HepG2 (cell line): ENCODE results near the gene ZNF860. TPM values are rescaled to one million over a fixed set of nuclear protein-coding genes. Genes with fewer than 3 reads are reported as not detected.

Experiments
- LCORL ChIP-seq, 2 experiments: fragments of 450-650 bp in 1 of 2; sonication (generic) in 1 of 2; formaldehyde crosslinking in 1 of 2; IDR thresholded peaks; 2 replicates each; pipeline versions ENCODE4 v1.5.0 to v1.6.1; 2017 to 2020; ENCODE audit warnings: antibody characterized with exemption in 1 of 2, missing genetic modification reagents in 1 of 2
- MEIS1 ChIP-seq: sonication (generic); formaldehyde crosslinking; IDR thresholded peaks from 2 replicates; pipeline ENCODE4 v1.9.0; 2021; ENCODE audit warnings: mild to moderate bottlenecking, missing genetic modification reagents, moderate library complexity, borderline replicate concordance
- ZFP82 ChIP-seq: sonication (generic); formaldehyde crosslinking; IDR thresholded peaks from 2 replicates; pipeline ENCODE4 v1.5.1; 2020; ENCODE audit warnings: mild to moderate bottlenecking, missing genetic modification reagents, borderline replicate concordance
- ZNF121 ChIP-seq: sonication (generic); formaldehyde crosslinking; IDR thresholded peaks from 2 replicates; pipeline ENCODE4 v1.5.0; 2020; ENCODE audit warnings: mild to moderate bottlenecking, missing genetic modification reagents
- ZNF430 ChIP-seq: sonication (generic); formaldehyde crosslinking; IDR thresholded peaks from 2 replicates; pipeline ENCODE4 v1.9.0; 2021; ENCODE audit warnings: mild to moderate bottlenecking, missing genetic modification reagents
- ZNF572 ChIP-seq: sonication (generic); formaldehyde crosslinking; IDR thresholded peaks from 2 replicates; pipeline ENCODE4 v1.5.1; 2020; ENCODE audit warnings: mild to moderate bottlenecking, missing genetic modification reagents
- ZNF772 ChIP-seq: sonication (generic); formaldehyde crosslinking; IDR thresholded peaks from 2 replicates; pipeline ENCODE4 v1.5.0; 2020; ENCODE audit warnings: mild to moderate bottlenecking, missing genetic modification reagents
- polyA plus RNA-seq, 8 experiments: library from polyadenylated mRNA; depleted of rRNA in 3 of 8; stranded (reverse) in 7 of 8; unstranded in 1 of 8; fragments of >200 nt; fragmentation: Illumina TruSeq in 4 of 8; extraction: Trizol in 4 of 8; gene quantifications; 2 replicates each; pipeline versions ENCODE4 v1.2.1 to v1.2.3, GENCODE V29; 2011 to 2016; ENCODE audit warnings: low read depth in 4 of 8, missing spikeins in 1 of 8, mixed read lengths in 1 of 8; ENCODE audit not compliant: insufficient read depth in 1 of 8
- total RNA-seq, 5 experiments: library from RNA; depleted of rRNA; stranded (reverse); fragments of >200 nt; fragmentation: Illumina TruSeq; extraction: Trizol; gene quantifications; 2 replicates each; pipeline ENCODE4 v1.2.3, GENCODE V29; 2016; ENCODE audit warnings: low read depth in 1 of 5
- TF ChIP-seq, protein P1 (sequence below): sonication (generic); formaldehyde crosslinking; IDR thresholded peaks from 2 replicates; pipeline ENCODE4 v1.9.0; 2021; ENCODE audit warnings: mild to moderate bottlenecking, missing genetic modification reagents
- TF ChIP-seq, protein P2 (sequence below): sonication (generic); formaldehyde crosslinking; IDR thresholded peaks from 2 replicates; pipeline ENCODE4 v1.4.0; 2020; ENCODE audit warnings: missing genetic modification reagents
- TF ChIP-seq, protein P3 (sequence below): sonication (generic); formaldehyde crosslinking; IDR thresholded peaks from 2 replicates; pipeline ENCODE4 v1.5.1; 2020; ENCODE audit warnings: missing genetic modification reagents, mild to moderate bottlenecking, borderline replicate concordance
- TF ChIP-seq, protein P4 (sequence below): sonication (generic); formaldehyde crosslinking; IDR thresholded peaks from 2 replicates; pipeline ENCODE4 v1.4.0; 2020; ENCODE audit warnings: missing genetic modification reagents
- TF ChIP-seq, protein P5 (sequence below): sonication (generic); formaldehyde crosslinking; IDR thresholded peaks from 2 replicates; pipeline ENCODE4 v1.5.0; 2020; ENCODE audit warnings: missing genetic modification reagents

ZNF860 gene
- total and polyA plus RNA-seq, 2 of the 13 experiments (the other 11 are each of a cell fraction or from before 2014, with no cell fraction given): 0.55 to 0.73 TPM

DNA sequence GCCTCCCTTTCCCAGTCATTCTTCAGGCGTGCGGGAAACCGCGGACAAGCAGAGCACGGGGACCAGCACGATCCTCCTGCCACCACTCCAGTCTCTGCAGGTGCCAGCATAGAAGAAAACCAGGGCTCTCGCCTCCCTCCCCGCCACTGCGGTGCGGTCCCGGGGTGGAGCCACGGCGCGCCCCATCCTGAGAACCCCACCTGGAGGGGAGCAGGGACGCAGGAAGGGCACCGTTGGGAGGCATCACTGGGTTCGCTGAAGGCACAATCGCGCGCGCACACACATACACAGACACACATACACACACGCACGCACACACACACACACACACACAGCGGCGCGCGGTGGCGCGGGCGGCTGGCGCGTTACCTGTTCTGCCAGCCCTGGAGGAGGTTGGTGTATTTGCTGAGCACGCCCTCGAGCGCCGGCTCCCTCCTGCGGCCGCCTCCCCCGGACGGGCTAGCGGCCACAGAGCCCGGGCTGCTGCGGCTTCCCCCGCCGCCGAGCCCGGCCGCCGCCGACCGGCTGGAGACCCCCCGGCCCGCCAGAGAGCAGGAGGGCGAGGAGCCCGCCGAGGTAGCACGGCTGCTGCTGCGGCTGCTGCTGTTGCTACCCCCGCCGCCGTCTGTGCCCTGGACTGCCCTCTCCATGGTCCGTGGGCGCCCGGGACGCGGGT, 882 bp upstream of the ZNF860 start (continued):
- peak; percentile 44; the same call in 1 of the 2 replicates for TF ChIP-seq MEIS1 (CRISPR knock-in tag)
- TF ChIP-seq, protein P1, sequence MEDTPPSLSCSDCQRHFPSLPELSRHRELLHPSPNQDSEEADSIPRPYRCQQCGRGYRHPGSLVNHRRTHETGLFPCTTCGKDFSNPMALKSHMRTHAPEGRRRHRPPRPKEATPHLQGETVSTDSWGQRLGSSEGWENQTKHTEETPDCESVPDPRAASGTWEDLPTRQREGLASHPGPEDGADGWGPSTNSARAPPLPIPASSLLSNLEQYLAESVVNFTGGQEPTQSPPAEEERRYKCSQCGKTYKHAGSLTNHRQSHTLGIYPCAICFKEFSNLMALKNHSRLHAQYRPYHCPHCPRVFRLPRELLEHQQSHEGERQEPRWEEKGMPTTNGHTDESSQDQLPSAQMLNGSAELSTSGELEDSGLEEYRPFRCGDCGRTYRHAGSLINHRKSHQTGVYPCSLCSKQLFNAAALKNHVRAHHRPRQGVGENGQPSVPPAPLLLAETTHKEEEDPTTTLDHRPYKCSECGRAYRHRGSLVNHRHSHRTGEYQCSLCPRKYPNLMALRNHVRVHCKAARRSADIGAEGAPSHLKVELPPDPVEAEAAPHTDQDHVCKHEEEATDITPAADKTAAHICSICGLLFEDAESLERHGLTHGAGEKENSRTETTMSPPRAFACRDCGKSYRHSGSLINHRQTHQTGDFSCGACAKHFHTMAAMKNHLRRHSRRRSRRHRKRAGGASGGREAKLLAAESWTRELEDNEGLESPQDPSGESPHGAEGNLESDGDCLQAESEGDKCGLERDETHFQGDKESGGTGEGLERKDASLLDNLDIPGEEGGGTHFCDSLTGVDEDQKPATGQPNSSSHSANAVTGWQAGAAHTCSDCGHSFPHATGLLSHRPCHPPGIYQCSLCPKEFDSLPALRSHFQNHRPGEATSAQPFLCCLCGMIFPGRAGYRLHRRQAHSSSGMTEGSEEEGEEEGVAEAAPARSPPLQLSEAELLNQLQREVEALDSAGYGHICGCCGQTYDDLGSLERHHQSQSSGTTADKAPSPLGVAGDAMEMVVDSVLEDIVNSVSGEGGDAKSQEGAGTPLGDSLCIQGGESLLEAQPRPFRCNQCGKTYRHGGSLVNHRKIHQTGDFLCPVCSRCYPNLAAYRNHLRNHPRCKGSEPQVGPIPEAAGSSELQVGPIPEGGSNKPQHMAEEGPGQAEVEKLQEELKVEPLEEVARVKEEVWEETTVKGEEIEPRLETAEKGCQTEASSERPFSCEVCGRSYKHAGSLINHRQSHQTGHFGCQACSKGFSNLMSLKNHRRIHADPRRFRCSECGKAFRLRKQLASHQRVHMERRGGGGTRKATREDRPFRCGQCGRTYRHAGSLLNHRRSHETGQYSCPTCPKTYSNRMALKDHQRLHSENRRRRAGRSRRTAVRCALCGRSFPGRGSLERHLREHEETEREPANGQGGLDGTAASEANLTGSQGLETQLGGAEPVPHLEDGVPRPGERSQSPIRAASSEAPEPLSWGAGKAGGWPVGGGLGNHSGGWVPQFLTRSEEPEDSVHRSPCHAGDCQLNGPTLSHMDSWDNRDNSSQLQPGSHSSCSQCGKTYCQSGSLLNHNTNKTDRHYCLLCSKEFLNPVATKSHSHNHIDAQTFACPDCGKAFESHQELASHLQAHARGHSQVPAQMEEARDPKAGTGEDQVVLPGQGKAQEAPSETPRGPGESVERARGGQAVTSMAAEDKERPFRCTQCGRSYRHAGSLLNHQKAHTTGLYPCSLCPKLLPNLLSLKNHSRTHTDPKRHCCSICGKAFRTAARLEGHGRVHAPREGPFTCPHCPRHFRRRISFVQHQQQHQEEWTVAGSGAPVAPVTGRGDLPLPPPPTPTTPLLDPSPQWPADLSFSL (CRISPR knock-in tag): peak; percentile 99
- peak; percentile 35; the same call in 1 of the 2 replicates for TF ChIP-seq ZNF121 (CRISPR knock-in tag)
- 0 out of 2 replicates have a peak, but pooled peaks have one; percentile 69 for TF ChIP-seq ZNF430
- no peak for TF ChIP-seq LCORL (IDR thresholded peaks at IDR 0.05)
- peak; percentile 24; the same call in 1 of the 2 replicates for TF ChIP-seq LCORL (CRISPR knock-in tag; IDR thresholded peaks at IDR 0.05)
- TF ChIP-seq, protein P2, sequence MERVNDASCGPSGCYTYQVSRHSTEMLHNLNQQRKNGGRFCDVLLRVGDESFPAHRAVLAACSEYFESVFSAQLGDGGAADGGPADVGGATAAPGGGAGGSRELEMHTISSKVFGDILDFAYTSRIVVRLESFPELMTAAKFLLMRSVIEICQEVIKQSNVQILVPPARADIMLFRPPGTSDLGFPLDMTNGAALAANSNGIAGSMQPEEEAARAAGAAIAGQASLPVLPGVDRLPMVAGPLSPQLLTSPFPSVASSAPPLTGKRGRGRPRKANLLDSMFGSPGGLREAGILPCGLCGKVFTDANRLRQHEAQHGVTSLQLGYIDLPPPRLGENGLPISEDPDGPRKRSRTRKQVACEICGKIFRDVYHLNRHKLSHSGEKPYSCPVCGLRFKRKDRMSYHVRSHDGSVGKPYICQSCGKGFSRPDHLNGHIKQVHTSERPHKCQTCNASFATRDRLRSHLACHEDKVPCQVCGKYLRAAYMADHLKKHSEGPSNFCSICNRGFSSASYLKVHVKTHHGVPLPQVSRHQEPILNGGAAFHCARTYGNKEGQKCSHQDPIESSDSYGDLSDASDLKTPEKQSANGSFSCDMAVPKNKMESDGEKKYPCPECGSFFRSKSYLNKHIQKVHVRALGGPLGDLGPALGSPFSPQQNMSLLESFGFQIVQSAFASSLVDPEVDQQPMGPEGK (CRISPR knock-in tag): peak; percentile 24
- TF ChIP-seq, protein P3, sequence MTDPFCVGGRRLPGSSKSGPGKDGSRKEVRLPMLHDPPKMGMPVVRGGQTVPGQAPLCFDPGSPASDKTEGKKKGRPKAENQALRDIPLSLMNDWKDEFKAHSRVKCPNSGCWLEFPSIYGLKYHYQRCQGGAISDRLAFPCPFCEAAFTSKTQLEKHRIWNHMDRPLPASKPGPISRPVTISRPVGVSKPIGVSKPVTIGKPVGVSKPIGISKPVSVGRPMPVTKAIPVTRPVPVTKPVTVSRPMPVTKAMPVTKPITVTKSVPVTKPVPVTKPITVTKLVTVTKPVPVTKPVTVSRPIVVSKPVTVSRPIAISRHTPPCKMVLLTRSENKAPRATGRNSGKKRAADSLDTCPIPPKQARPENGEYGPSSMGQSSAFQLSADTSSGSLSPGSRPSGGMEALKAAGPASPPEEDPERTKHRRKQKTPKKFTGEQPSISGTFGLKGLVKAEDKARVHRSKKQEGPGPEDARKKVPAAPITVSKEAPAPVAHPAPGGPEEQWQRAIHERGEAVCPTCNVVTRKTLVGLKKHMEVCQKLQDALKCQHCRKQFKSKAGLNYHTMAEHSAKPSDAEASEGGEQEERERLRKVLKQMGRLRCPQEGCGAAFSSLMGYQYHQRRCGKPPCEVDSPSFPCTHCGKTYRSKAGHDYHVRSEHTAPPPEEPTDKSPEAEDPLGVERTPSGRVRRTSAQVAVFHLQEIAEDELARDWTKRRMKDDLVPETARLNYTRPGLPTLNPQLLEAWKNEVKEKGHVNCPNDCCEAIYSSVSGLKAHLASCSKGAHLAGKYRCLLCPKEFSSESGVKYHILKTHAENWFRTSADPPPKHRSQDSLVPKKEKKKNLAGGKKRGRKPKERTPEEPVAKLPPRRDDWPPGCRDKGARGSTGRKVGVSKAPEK (CRISPR knock-in tag): 0 out of 2 replicates have a peak, but pooled peaks have one; percentile 51
- TF ChIP-seq, protein P4, sequence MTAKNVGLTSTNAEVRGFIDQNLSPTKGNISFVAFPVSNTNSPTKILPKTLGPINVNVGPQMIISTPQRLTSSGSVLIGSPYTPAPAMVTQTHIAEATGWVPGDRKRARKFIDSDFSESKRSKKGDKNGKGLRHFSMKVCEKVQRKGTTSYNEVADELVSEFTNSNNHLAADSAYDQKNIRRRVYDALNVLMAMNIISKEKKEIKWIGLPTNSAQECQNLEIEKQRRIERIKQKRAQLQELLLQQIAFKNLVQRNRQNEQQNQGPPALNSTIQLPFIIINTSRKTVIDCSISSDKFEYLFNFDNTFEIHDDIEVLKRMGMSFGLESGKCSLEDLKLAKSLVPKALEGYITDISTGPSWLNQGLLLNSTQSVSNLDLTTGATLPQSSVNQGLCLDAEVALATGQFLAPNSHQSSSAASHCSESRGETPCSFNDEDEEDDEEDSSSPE (CRISPR knock-in tag): no peak
- 0 out of 2 replicates have a peak, but pooled peaks have one; percentile 33 for TF ChIP-seq ZFP82 (CRISPR knock-in tag)
- peak; percentile 73; the same call in 1 of the 2 replicates for TF ChIP-seq ZNF572 (CRISPR knock-in tag)
- TF ChIP-seq ZNF772 (CRISPR knock-in tag): peak; percentile 67
- TF ChIP-seq, protein P5, sequence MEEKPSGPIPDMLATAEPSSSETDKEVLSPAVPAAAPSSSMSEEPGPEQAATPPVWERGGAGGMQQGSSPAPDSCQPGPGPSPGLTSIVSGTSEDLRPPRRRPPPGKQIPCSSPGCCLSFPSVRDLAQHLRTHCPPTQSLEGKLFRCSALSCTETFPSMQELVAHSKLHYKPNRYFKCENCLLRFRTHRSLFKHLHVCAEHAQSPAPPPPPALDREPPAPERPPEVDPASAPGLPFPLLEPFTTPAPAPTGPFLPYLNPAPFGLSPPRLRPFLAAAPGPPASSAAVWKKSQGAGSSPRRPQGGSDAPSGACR (CRISPR knock-in tag): peak; percentile 82; the same call in 1 of the 2 replicates
